Adipocyte (in vitro differentiated cells): ENCODE results near the gene ROR1.

ENCODE experiments used
- DNase-seq: peaks from one replicate; pipeline ENCODE4 v3.0.0-alpha.2; 2015; ENCODE audit warnings: low read depth
- H3K27me3 ChIP-seq: replicated peaks from 2 replicates; pipeline ENCODE4 v1.7.0; 2013; ENCODE audit warnings: mild to moderate bottlenecking, low read length, moderate library complexity; ENCODE audit not compliant: control insufficient read depth, insufficient read depth
- H3K36me3 ChIP-seq: 2 replicates; pipeline ENCODE4 v1.7.0; 2013; ENCODE audit warnings: low read length, mild to moderate bottlenecking, moderate library complexity; ENCODE audit not compliant: control insufficient read depth, insufficient read depth, severe bottlenecking
- H3K4me1 ChIP-seq: 2 replicates; pipeline ENCODE4 v1.7.0; 2013; ENCODE audit warnings: mild to moderate bottlenecking, low read length, moderate library complexity; ENCODE audit not compliant: control insufficient read depth, insufficient read depth
- H3K4me3 ChIP-seq: 2 replicates; pipeline ENCODE4 v1.7.0; 2013; ENCODE audit warnings: mild to moderate bottlenecking, low read length, moderate library complexity
- H3K9ac ChIP-seq: 2 replicates; pipeline ENCODE4 v1.7.0; 2013; ENCODE audit warnings: mild to moderate bottlenecking, low read length, moderate library complexity
- H3K9me3 ChIP-seq: 2 replicates; pipeline ENCODE4 v1.7.0; 2013; ENCODE audit warnings: mild to moderate bottlenecking, low read length, moderate library complexity; ENCODE audit not compliant: control insufficient read depth

Gene ROR1

DNA sequence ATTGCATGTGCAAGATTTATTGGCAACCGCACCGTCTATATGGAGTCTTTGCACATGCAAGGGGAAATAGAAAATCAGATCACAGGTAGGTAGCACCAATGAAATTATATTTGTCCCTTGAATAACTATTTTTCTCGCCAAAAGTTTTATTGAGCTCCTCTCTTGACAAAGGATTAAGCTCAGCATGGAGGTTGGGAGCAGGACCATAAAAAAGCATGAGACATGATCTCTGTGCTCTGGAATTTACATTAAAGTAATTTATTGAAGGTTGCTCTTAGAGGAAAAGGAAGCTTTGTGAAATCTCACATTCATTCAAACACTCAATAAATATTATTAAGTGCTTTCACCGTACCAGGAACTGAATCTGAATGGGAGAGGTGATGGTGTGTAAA lies 363.6 kb downstream of the ROR1 start:
- H3K9me3 ChIP-seq, result no peaks in the 10 kb centered on the region
- peaks cover 49% of the 10 kb centered on the region for H3K4me1 ChIP-seq
- peaks cover 34% of the 10 kb centered on the region for H3K36me3 ChIP-seq
- peak overlapping the region; percentile 39 for H3K9ac ChIP-seq
- no peak for DNase-seq
- no peaks in the 10 kb centered on the region for H3K27me3 ChIP-seq
- H3K4me3 ChIP-seq, result no peak overlapping the region

DNA sequence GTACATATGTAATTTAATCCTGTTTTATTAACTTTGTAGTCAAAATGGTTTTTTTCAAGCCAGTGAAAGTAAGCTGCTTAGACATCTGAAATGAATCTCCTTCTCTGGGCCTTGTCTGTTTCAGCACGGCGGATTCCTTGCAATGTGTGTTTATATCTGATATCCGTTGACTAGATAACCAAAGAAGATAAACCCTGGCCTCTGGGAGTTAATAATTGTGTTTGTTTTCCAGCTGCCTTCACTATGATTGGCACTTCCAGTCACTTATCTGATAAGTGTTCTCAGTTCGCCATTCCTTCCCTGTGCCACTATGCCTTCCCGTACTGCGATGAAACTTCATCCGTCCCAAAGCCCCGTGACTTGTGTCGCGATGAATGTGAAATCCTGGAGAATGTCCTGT lies 366.1 kb downstream of the ROR1 start:
- no peaks in the 10 kb centered on the region for H3K27me3 ChIP-seq
- no peak for DNase-seq
- no peak overlapping the region for H3K9ac ChIP-seq
- H3K36me3 ChIP-seq, result peaks cover 59% of the 10 kb centered on the region
- no peak overlapping the region for H3K4me3 ChIP-seq
- H3K4me1 ChIP-seq, result peaks cover 29% of the 10 kb centered on the region
- H3K9me3 ChIP-seq, result no peaks in the 10 kb centered on the region

DNA sequence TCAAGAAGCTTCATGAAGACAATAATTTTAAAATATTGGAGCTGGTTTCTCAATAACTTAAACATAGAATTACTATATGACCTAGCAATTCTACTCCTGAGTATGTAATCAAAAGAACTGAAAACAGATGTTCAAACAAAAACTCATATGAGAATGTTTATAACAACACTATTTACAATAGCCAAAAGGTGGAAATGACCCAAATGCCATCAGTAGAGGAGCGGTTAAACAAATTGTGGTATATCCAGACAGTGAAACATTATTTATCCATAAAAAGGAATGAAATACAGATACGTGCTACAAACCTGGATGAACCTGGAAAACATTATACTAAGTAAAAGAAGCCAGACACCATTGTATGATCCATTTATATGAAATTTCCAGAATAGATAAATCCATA lies 366.8 kb downstream of the ROR1 start:
- H3K9ac ChIP-seq, result no peak overlapping the region
- H3K4me1 ChIP-seq, result peaks cover 22% of the 10 kb centered on the region
- H3K27me3 ChIP-seq, result no peaks in the 10 kb centered on the region
- no peaks in the 10 kb centered on the region for H3K9me3 ChIP-seq
- no peak overlapping the region for H3K4me3 ChIP-seq
- peaks cover 65% of the 10 kb centered on the region for H3K36me3 ChIP-seq
- no peak for DNase-seq

DNA sequence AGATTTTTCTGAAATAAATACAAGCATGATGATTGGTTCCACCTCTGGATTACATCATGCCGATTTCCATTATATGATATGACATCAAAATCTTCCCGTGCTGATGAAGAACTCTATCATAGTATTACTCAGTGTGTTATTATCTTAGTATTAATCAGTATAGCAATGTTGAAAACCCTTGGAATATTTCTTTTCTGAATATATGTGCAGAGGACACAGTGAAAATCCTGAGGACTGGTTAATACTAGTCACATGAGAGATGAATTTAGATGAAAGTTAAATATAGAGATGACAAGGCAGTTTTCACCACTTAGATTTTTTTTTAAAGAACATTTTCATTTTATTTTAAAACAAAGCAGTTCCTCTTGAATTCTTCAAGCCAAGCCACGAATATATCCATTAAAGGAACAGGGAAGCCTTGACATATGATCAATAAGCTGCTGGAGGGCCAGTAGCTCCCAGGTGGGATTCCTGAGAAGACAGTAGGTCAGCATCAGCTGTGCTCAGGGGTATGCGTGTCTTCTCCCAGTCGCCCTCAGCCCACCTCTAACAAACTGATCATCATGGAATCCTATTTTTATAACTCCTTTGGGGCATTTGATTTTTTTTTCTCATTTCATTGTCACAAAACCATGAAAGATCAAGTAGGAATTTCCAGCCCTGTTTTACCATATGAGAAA lies 373.4 kb downstream of the ROR1 start:
- Histone ChIP-seq H3K4me3 (no peak overlapping the region), H3K4me1 (peaks cover 23% of the 10 kb centered on the region), H3K27me3 (no peaks in the 10 kb centered on the region), H3K36me3 (peaks cover 54% of the 10 kb centered on the region), H3K9me3 (no peaks in the 10 kb centered on the region), H3K9ac (no peak overlapping the region)
- DNase-seq, result no peak

DNA sequence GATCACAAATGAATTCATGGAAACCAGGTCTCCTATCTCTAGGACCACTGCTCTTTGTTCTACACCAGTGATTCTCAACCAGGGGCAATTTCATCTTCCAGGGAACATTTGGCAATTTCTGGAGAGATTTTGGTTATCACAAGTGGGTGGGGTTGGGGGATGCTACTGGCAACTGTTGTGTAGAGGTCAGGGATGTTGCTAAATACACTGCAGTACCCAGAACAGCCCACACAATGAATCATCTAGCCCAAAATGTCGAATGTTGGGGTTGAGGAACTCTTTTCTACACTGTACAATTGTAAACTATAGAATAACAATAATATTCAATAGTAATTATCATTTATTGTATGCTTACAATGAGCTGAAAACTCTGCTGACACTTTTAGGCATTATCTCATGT lies 373.9 kb downstream of the ROR1 start:
- no peak overlapping the region for H3K4me3 ChIP-seq
- no peak for DNase-seq
- H3K27me3 ChIP-seq, result no peaks in the 10 kb centered on the region
- no peak overlapping the region for H3K9ac ChIP-seq
- H3K9me3 ChIP-seq, result no peaks in the 10 kb centered on the region
- H3K36me3 ChIP-seq, result peaks cover 48% of the 10 kb centered on the region
- peaks cover 23% of the 10 kb centered on the region for H3K4me1 ChIP-seq

DNA sequence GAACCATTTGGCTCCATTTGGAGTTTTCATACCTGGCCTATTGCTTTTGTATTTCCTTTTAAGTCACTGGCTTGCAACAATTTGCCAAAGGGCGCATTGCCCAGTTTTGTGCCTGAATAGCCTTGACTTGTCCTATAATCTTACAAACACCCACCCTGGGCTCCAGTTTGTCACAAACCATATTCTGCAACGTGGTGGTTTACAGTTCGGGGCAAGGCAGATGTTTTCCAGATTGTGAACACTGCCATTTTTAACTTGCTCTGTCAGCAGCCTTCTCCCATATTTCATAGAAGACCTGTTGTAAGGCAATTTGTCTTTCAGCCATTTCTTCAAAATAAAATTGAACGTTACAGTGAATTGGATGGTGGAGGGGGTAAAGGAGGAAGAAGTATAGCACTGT lies 376.4 kb downstream of the ROR1 start:
- peaks cover 25% of the 10 kb centered on the region for H3K36me3 ChIP-seq
- H3K9ac ChIP-seq, result no peak overlapping the region
- no peak overlapping the region for H3K4me3 ChIP-seq
- no peaks in the 10 kb centered on the region for H3K27me3 ChIP-seq
- H3K4me1 ChIP-seq, result peaks cover 23% of the 10 kb centered on the region
- DNase-seq, result no peak
- no peaks in the 10 kb centered on the region for H3K9me3 ChIP-seq

DNA sequence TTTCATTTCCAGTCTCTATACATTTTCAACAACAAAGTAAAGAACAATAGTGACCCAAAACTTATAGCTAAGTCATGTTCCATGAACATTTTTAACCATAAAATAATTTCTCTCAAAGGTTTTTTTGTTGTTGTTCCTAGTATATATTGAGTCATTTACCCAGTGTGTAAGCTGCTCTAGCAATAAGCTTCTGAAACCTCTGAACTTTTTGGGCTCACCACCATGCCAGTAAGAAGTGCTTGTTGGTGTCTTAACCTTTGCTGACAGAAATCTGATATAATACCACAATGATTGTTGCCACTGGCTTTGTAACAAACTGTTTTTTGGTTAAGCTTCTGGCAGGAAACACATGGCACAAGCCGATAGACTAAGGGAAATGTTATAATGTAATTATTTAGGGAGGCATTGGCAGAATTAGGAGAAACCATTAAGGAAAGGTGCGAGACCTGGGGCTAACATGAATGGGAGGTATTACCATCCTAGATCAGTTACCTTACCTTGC lies 377.0 kb downstream of the ROR1 start:
- no peak for DNase-seq
- Histone ChIP-seq H3K4me3 (no peak overlapping the region), H3K27me3 (no peaks in the 10 kb centered on the region), H3K9me3 (no peaks in the 10 kb centered on the region), H3K9ac (no peak overlapping the region), H3K4me1 (peaks cover 23% of the 10 kb centered on the region), H3K36me3 (peaks cover 22% of the 10 kb centered on the region)

DNA sequence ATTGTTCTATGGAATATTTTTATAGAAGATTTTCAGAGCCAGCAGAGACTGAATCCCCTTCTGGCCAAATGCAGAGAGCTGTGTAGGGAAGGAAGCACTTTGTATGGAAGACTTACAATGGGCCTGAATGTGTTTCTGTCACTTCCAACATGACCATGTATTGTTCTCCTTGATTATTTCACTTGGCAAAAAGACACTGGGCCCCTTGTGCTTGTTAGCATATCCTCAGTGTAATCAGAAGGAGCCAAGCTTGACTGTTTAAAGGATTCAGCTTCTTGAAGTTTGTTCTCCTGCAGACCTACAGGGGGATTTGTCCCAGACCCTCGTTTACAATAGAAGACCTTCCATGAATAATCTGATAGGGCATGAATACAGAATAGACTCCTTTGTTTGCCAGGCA lies 381.5 kb downstream of the ROR1 start:
- peaks cover 4% of the 10 kb centered on the region for H3K4me1 ChIP-seq
- H3K36me3 ChIP-seq, result peaks cover 17% of the 10 kb centered on the region
- no peak for DNase-seq
- no peak overlapping the region for H3K4me3 ChIP-seq
- no peaks in the 10 kb centered on the region for H3K9me3 ChIP-seq
- no peak overlapping the region for H3K9ac ChIP-seq
- no peaks in the 10 kb centered on the region for H3K27me3 ChIP-seq

DNA sequence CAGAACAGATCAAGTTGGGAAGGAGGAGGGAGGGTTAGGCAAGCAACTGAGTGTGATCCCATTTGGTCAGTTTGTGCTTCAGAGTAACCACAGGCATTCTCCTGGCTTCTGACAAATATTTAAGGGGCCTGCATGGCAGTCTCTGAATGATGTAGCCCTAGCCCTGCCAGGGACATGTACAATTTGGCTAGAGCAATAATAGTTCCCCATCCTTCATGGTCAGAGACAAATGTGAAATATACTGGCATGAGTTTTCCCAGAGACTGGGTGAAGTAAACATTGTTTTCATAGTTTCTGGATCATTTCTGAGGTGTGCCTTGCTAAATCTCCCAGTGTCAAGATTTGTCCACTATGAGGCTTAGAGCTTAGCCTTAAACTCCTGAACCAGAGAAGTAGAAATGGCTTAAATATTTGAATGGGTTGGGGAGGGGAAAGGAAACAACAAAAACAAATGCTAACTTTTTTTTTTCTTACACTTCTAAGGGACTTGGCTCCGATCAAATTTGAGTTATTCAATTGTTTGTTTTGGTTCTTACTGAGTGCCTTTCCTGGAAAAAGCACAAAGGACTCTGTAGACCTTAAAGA lies 387.6 kb downstream of the ROR1 start:
- Histone ChIP-seq H3K4me3 (no peak overlapping the region), H3K4me1 (peaks cover 45% of the 10 kb centered on the region), H3K9ac (peak overlapping the region; percentile 68), H3K27me3 (no peaks in the 10 kb centered on the region), H3K9me3 (no peaks in the 10 kb centered on the region), H3K36me3 (peaks cover 28% of the 10 kb centered on the region)
- DNase-seq, result peak; percentile 95

DNA sequence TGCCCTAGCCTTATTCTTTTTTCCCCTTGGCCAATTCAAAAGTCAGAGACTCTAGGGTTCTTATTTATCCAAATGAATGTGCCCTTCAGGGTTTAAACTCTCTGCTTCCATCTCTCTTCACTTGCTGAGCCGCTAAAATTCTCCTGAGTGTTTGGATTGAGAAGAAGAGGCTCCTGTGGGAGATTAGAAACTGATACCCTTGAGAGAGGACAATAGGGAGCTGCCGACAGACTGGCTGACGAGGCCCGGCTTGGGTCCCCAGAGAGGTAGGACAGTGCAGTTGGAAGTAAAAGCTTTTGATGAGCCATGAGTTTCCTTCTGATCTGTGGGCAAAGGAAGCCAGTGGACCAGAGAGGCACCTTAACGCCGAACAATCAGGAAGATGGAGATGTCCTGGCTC lies 388.3 kb downstream of the ROR1 start:
- H3K4me1 ChIP-seq, result peaks cover 52% of the 10 kb centered on the region
- H3K36me3 ChIP-seq, result peaks cover 28% of the 10 kb centered on the region
- H3K9ac ChIP-seq, result peak overlapping the region; percentile 68
- H3K4me3 ChIP-seq, result no peak overlapping the region
- no peaks in the 10 kb centered on the region for H3K9me3 ChIP-seq
- no peaks in the 10 kb centered on the region for H3K27me3 ChIP-seq
- DNase-seq, result no peak

DNA sequence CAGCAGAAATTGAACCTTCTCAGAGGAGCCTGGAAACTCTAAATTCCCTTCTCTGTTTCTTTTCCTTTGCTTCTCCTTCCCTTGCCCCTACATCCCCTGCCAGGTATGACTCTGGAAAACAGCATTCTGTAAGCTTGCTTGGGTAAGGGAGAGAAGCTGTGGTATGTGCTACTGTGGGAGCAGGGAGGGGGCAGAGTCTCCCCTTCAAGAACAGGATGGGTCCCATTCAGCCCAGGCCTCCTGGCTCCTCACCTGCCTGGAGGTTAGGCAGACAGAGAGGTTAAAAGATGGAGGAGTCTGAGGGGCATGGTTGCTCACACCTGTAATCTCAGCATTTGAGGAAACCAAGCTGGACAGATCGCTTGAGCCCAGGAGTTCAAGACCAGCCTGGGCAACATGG lies 389.0 kb downstream of the ROR1 start:
- H3K4me3 ChIP-seq, result no peak overlapping the region
- peaks cover 58% of the 10 kb centered on the region for H3K4me1 ChIP-seq
- H3K27me3 ChIP-seq, result no peaks in the 10 kb centered on the region
- peak overlapping the region; percentile 68 for H3K9ac ChIP-seq
- peaks cover 28% of the 10 kb centered on the region for H3K36me3 ChIP-seq
- no peak for DNase-seq
- H3K9me3 ChIP-seq, result no peaks in the 10 kb centered on the region
